ENCODE results near the gene N4BP2L2.

The N4BP2L2 gene

GRCh38 chr13:32538621-32539246, at the start of gene N4BP2L2:
N4BP2L2 (minus strand) TSS chr13:32538795; CDS start chr13:32537027, 1,768 bp downstream.
- H3K4me3 ChIP-seq (replicated peaks in 1 of 2; ENCODE audit: low read depth in 2 of 2, low read length in 2 of 2): peak within 1 kb of the TSS; percentile 62 to 65
- DNase-seq (ENCODE audit: low read depth in 2 of 2): peak; percentile 98
- peak; percentile 24 for TF ChIP-seq CTCF (IDR thresholded peaks at IDR 0.05; ENCODE audit: low read depth, low read length)

- peak overlapping the region; percentile 83 to 86 for H3K4me3 ChIP-seq (replicated peaks in 1 of 2; ENCODE audit: low read depth in 2 of 2, low read length in 2 of 2)
Measured at GRCh38 chr13:32587811-32588170, 49.2 kb upstream of the N4BP2L2 start.

GRCh38 chr13:32587011-32587810, 48.6 kb upstream of the N4BP2L2 start:
- H3K4me3 ChIP-seq (replicated peaks in 1 of 2; ENCODE audit: low read depth in 2 of 2, low read length in 2 of 2): peak overlapping the region; percentile 83 to 86
- peak; percentile 1 for TF ChIP-seq CTCF (IDR thresholded peaks at IDR 0.05; ENCODE audit: low read depth, low read length)
- peak; percentile 70 to 73 for DNase-seq (ENCODE audit: low read depth in 2 of 2)

More at GRCh38 chr13:32587811-32588170, 49.2 kb upstream of the N4BP2L2 start:
- DNase-seq (ENCODE audit: low read depth in 2 of 2): peak in 1 of 2 donors; percentile 46
- TF ChIP-seq CTCF (IDR thresholded peaks at IDR 0.05; ENCODE audit: low read depth, low read length): no peak

GRCh38 chr13:32586080-32586900, 47.7 kb upstream of the N4BP2L2 start, which contains the start of gene PDS5B:
PDS5B (plus strand) TSS chr13:32586452; CDS start chr13:32648773, 62,321 bp downstream.
- peak; percentile 94 to 98 for DNase-seq (ENCODE audit: low read depth in 2 of 2)
- peak; percentile 38 for TF ChIP-seq CTCF (IDR thresholded peaks at IDR 0.05; ENCODE audit: low read depth, low read length)
- peak within 1 kb of the TSS; percentile 83 to 86 for H3K4me3 ChIP-seq (replicated peaks in 1 of 2; ENCODE audit: low read depth in 2 of 2, low read length in 2 of 2)

- H3K4me3 ChIP-seq (replicated peaks in 1 of 2; ENCODE audit: low read depth in 2 of 2, low read length in 2 of 2): peak overlapping the region; percentile 47 to 51
- no peak for TF ChIP-seq CTCF (IDR thresholded peaks at IDR 0.05; ENCODE audit: low read depth, low read length)
- no peak for DNase-seq (ENCODE audit: low read depth in 2 of 2)
Measured at GRCh38 chr13:32585550-32586079, 47.0 kb upstream of the N4BP2L2 start.

GRCh38 chr13:32582991-32583390, 44.4 kb upstream of the N4BP2L2 start:
- no peak for TF ChIP-seq CTCF (IDR thresholded peaks at IDR 0.05; ENCODE audit: low read depth, low read length)
- no peak overlapping the region for H3K4me3 ChIP-seq (replicated peaks in 1 of 2; ENCODE audit: low read depth in 2 of 2, low read length in 2 of 2)
- no peak for DNase-seq (ENCODE audit: low read depth in 2 of 2)

All from cardiac fibroblast (primary cell).